BLaER1 treated with 17β-estradiol and CSF1 and Interleukin-3, amounts not matched to agents 10 nM and 100 nM (cell line): ENCODE results near the gene RASAL2.
"Not testable (repeated sequence)": the region's sequence is repeated elsewhere in the genome, so short reads cannot be mapped to it uniquely, and the experiment has no call there.

Source experiments
- H3K27ac ChIP-seq, 11 experiments: shearing (Covaris generic); formaldehyde crosslinking; 2 replicates each; pipeline ENCODE4 v1.8.1; 2022
- H3K27me3 ChIP-seq, 11 experiments: shearing (Covaris generic); formaldehyde crosslinking; 2 replicates each; pipeline ENCODE4 v1.8.1; 2022
- H3K36me3 ChIP-seq, 11 experiments: shearing (Covaris generic); formaldehyde crosslinking; 2 replicates each; pipeline ENCODE4 v1.8.1; 2022
- H3K4me1 ChIP-seq, 10 experiments: shearing (Covaris generic); formaldehyde crosslinking; 2 replicates each; pipeline ENCODE4 v1.8.1; 2022
- H3K4me2 ChIP-seq, 11 experiments: shearing (Covaris generic); formaldehyde crosslinking; 2 replicates each; pipeline ENCODE4 v1.8.1; 2022
- H3K4me3 ChIP-seq, 10 experiments: shearing (Covaris generic); formaldehyde crosslinking; 2 replicates each; pipeline ENCODE4 v1.8.1; 2022
- H3K9ac ChIP-seq, 11 experiments: shearing (Covaris generic); formaldehyde crosslinking; 2 replicates each; pipeline ENCODE4 v1.8.1; 2022
- H3K9me3 ChIP-seq, 11 experiments: shearing (Covaris generic); formaldehyde crosslinking; replicated peaks in 1 of 11; 2 replicates each; pipeline ENCODE4 v1.8.1; 2022
- H4K20me1 ChIP-seq, 11 experiments: shearing (Covaris generic); formaldehyde crosslinking; 2 replicates each; pipeline ENCODE4 v1.8.1; 2022
- Cebpa-rat ChIP-seq, 11 experiments: shearing (Covaris generic); IDR thresholded peaks; 2 replicates each; pipeline ENCODE4 v1.8.1; 2022

RASAL2 gene

DNA sequence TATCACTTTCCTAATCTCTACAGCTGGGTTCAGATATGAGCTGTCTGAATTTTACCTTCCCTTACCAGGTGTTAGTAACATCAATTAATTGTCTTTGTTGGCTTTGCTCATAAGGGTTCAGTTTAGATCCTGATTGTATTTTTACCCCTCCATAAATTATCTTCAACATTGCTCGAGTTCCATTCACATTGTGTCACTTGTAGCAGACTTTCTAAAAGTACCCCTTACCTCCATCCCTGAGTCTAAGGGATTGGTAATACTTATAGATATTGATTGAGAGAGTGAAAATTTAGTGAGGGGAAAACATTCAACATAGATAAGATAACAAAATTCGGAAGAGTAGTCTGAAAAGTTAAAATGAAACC is 7.3 kb downstream of the RASAL2 start:
- peaks cover 0 to 1% (median 0%) of the 10 kb centered on the region in 11 experiments; a peak in 2 of 22 replicates for H3K27me3 ChIP-seq
- no peak for TF ChIP-seq Cebpa-rat (IDR thresholded peaks at IDR 0.05)
- H3K4me3 ChIP-seq = no peak overlapping the region
- H3K4me2 ChIP-seq = no peak overlapping the region
- H3K36me3 ChIP-seq = no peaks in the 10 kb centered on the region
- no peak overlapping the region for H3K9ac ChIP-seq
- H3K27ac ChIP-seq = no peak overlapping the region
- H3K9me3 ChIP-seq = no peaks in the 10 kb centered on the region
- H3K4me1 ChIP-seq = peaks cover 7 to 17% (median 10%) of the 10 kb centered on the region in 10 experiments; a peak in 18 of 20 replicates
- peaks cover 0 to 8% (median 0%) of the 10 kb centered on the region in 11 experiments; a peak in 2 of 22 replicates for H4K20me1 ChIP-seq

DNA sequence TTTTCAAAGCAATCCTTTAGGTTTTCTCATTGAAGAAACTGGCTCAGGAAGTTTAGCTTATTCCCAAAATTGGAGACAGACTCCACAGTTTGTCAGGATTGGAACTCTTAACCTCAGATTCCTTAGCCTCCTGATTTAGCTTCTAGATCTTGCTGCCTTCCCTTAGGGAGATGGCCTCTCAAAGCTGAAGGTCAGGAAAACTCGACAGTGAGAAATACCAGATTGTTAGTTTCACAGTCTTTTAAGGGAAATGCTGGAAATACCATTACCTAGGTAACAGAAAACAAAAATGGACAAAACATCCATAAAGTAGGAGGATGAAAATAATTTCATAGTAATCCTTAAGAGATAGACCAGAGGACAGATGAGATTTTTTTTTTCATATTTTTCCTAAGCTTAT is 7.8 kb downstream of the RASAL2 start:
- TF ChIP-seq Cebpa-rat (IDR thresholded peaks at IDR 0.05) = no peak
- no peak overlapping the region for H3K27ac ChIP-seq
- peaks cover 0 to 4% (median 0%) of the 10 kb centered on the region in 11 experiments; a peak in 2 of 22 replicates for H4K20me1 ChIP-seq
- H3K4me2 ChIP-seq = no peak overlapping the region
- no peak overlapping the region for H3K4me3 ChIP-seq
- H3K27me3 ChIP-seq = no peaks in the 10 kb centered on the region; a peak in 1 of 22 replicates
- H3K9me3 ChIP-seq = no peaks in the 10 kb centered on the region
- no peaks in the 10 kb centered on the region for H3K36me3 ChIP-seq
- no peak overlapping the region for H3K9ac ChIP-seq
- peaks cover 7 to 13% (median 10%) of the 10 kb centered on the region in 10 experiments; a peak in 18 of 20 replicates for H3K4me1 ChIP-seq

DNA sequence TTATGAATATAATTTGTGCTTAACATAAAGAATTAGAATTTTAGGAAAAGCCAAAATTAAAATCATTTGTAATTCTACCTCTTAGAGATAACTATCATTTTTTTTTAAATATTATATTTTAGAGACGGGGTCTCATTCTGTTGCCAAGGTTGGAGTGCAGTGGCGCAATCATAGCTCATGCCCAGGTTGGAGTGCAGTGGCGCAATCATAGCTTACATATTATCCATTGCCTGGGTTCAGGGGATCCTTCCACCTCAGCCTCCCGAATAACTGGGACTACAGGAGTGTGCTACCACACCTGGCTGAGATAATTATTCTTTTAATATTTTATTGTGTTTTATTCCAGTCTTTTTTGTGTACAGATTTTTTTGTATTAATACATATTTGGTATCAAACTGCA is 8.3 kb downstream of the RASAL2 start:
- H3K4me1 ChIP-seq = peaks cover 7 to 12% (median 10%) of the 10 kb centered on the region in 10 experiments; a peak in 18 of 20 replicates
- no peak for TF ChIP-seq Cebpa-rat (IDR thresholded peaks at IDR 0.05)
- no peaks in the 10 kb centered on the region for H3K36me3 ChIP-seq
- H3K9ac ChIP-seq = no peak overlapping the region
- H3K4me2 ChIP-seq = no peak overlapping the region
- no peak overlapping the region for H3K4me3 ChIP-seq
- no peaks in the 10 kb centered on the region for H3K9me3 ChIP-seq
- peaks cover 0 to under 1% (median 0%) of the 10 kb centered on the region in 11 experiments; a peak in 2 of 22 replicates for H4K20me1 ChIP-seq
- no peak overlapping the region for H3K27ac ChIP-seq
- H3K27me3 ChIP-seq = no peaks in the 10 kb centered on the region

DNA sequence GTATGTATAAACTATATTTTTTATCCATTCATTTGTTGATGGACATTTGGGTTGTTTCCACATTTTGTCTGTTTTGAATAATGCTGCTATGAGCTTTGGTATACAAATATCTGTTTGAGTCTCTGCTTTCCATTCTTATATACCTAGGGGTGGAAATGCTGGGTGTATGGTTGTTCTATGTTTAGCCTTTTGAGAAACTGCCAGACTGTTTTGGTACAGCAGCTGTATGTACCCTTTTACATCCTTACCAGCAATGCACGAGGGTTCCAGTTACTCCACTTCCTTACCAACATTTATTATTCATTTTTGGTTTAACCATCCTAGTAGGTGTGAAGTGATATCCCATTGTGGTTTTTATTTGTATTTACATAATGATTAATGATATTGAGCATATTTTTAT is 13.9 kb downstream of the RASAL2 start:
- Histone ChIP-seq H3K27me3 (no peaks in the 10 kb centered on the region), H4K20me1 (peaks cover 0 to 3% (median 0%) of the 10 kb centered on the region in 11 experiments; a peak in 1 of 22 replicates), H3K36me3 (no peaks in the 10 kb centered on the region), H3K27ac (no peak overlapping the region), H3K4me1 (no peaks in the 10 kb centered on the region), H3K4me2 (no peak overlapping the region), H3K9ac (no peak overlapping the region), H3K9me3 (no peaks in the 10 kb centered on the region), H3K4me3 (no peak overlapping the region)
- TF ChIP-seq Cebpa-rat (IDR thresholded peaks at IDR 0.05) = no peak

DNA sequence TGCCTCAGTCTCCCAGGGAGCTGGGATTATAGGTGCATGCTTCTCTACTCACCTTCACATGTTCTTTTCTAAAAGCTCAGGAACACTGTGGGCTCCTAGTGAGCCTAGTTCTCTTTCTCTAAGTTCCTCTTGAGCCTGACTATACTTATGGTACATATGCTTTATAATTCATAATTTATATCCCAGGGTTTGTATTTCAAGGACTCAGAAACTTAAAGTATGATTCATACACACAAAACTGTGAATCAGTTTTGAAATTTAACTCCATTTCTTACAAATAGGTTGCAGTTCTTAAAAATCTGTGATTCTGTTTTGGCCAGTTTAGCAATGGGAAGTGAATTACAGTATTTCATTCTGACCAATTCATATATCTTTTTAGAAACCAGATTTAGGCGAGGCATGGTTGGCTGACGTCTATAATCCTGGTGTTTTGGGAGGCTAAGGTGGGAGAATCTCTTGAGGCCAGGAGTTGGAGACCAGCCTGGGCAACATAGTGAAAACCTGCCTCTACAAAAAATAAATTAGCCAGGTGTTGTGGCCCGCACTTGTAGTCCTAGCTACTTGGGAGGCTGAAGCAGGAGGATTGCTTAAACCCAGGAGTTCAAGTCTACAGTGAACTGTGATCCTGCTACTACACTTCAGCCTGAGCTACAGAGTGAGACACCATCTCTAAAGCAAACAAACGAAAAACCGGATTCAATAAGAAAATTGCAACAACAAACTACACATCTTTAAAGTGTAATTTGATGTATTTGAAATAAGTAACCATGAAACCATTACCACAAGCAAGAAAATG is 15.6 kb downstream of the RASAL2 start:
- Histone ChIP-seq H4K20me1 (peaks cover 0 to 3% (median 0%) of the 10 kb centered on the region in 11 experiments; a peak in 1 of 22 replicates), H3K9ac (no peak overlapping the region), H3K36me3 (no peaks in the 10 kb centered on the region), H3K27me3 (no peaks in the 10 kb centered on the region), H3K4me3 (no peak overlapping the region), H3K9me3 (no peaks in the 10 kb centered on the region), H3K4me2 (no peak overlapping the region), H3K27ac (no peak overlapping the region), H3K4me1 (no peaks in the 10 kb centered on the region)
- TF ChIP-seq Cebpa-rat (IDR thresholded peaks at IDR 0.05) = no peak

DNA sequence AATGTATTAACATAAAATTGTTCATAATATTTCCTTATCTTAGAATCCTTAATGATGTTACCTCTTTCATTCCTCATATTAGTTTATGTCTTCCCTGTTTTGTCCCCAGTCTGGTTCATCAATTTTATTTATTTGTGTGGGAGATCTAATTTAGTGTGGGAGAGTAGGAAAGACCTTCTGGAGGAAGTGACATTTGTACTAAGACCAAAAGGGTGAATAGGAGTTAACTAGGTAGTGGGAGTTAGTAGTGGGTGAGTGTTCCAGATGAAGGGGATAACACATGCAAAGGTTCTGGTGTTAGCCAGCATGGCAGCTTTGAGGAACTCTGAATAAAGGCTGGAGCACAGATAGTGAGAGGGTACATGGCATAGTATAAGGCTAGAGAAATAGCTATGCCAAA is 21.4 kb downstream of the RASAL2 start:
- peaks cover 0 to 14% (median 0%) of the 10 kb centered on the region in 10 experiments; a peak in 4 of 20 replicates for H3K4me1 ChIP-seq
- H3K27me3 ChIP-seq = no peaks in the 10 kb centered on the region
- H3K4me2 ChIP-seq = no peak overlapping the region
- H3K9me3 ChIP-seq = no peaks in the 10 kb centered on the region
- H3K9ac ChIP-seq = no peak overlapping the region
- no peak overlapping the region for H3K4me3 ChIP-seq
- H3K36me3 ChIP-seq = no peaks in the 10 kb centered on the region
- TF ChIP-seq Cebpa-rat (IDR thresholded peaks at IDR 0.05) = no peak
- H3K27ac ChIP-seq = no peak overlapping the region
- no peaks in the 10 kb centered on the region for H4K20me1 ChIP-seq

DNA sequence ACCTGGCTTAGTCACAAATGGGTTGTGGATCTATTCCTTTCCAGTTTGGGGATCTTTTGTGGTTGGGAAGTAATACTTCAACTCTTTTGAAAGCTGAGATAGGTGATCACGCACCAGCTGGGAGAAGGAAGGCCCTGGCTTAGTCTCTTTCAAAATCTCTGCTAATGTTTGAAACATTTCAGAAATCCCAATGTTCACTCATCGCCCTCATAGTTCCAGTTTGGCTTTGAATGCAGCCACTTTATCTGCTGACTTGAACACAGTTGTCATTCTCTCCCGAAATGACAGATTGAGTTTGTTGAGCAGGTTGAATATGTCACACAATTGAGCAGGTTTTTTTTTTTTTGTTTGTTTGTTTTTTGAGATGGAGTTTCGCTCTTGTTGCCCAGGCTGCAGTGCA is 24.6 kb downstream of the RASAL2 start:
- no peaks in the 10 kb centered on the region for H3K36me3 ChIP-seq
- H3K4me2 ChIP-seq = no peak overlapping the region
- no peak overlapping the region for H3K9ac ChIP-seq
- H3K9me3 ChIP-seq = peaks cover 0 to 4% (median 0%) of the 10 kb centered on the region in 11 experiments; a peak in 1 of 22 replicates
- no peaks in the 10 kb centered on the region for H4K20me1 ChIP-seq
- peaks cover 0 to 38% (median 0%) of the 10 kb centered on the region in 10 experiments; a peak in 4 of 20 replicates for H3K4me1 ChIP-seq
- no peak overlapping the region for H3K4me3 ChIP-seq
- TF ChIP-seq Cebpa-rat (IDR thresholded peaks at IDR 0.05) = no peak
- no peaks in the 10 kb centered on the region for H3K27me3 ChIP-seq
- H3K27ac ChIP-seq = no peak overlapping the region

DNA sequence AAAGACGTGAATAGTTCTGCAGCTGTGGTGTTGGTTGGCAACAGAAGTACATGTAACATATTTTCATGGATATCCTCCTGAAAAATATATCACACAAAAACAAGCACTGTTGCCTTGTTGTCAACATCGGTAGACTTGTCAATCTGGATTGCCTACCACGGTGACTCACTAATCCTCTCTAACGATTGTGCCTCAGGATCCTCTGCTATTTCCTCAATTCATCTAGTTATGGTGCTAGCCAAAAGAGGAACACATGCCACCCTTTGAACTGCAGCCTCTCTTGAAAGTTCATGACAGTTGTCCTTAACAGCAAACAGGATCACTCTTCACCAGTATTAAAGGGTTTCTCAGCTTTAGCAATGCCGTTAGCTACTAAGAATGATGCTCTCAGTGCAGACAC is 25.7 kb downstream of the RASAL2 start:
- Histone ChIP-seq H3K9me3 (peaks cover 0 to 4% (median 0%) of the 10 kb centered on the region in 11 experiments; a peak in 1 of 22 replicates), H3K27ac (no peak overlapping the region; a peak in 1 of 22 replicates), H3K4me1 (peaks cover 0 to 39% (median 0%) of the 10 kb centered on the region in 10 experiments; a peak in 4 of 20 replicates), H3K9ac (no peak overlapping the region), H3K27me3 (no peaks in the 10 kb centered on the region), H3K36me3 (no peaks in the 10 kb centered on the region), H3K4me3 (no peak overlapping the region), H3K4me2 (peak overlapping the region in 2 of 11 experiments; percentile 30 to 39; a peak in 4 of 22 replicates), H4K20me1 (no peaks in the 10 kb centered on the region)
- TF ChIP-seq Cebpa-rat (IDR thresholded peaks at IDR 0.05) = no peak

DNA sequence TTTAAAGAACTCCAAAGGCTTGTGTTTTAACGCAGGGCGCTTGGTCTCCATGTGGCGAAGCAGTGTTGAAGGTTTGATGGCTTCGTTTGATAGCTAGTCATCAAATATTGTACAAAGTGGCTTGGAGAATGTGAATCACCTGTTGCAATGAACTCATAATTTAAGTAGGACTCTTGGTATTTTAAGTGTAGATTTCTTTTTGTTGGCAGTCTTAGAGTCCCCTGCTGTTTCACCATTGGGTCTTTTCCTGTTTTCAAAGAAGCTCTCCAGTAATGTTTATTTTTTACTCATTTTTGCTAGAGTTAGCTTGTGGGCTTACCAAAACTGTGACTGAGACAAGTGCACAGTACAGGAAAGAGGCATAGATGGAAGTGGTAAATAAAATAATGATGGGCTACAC is 26.2 kb downstream of the RASAL2 start:
- peaks cover 0 to 44% (median 0%) of the 10 kb centered on the region in 10 experiments; a peak in 4 of 20 replicates for H3K4me1 ChIP-seq
- H3K36me3 ChIP-seq = no peaks in the 10 kb centered on the region
- H3K4me2 ChIP-seq = peak overlapping the region in 2 of 11 experiments; percentile 8 to 39; a peak in 3 of 22 replicates
- H3K9ac ChIP-seq = no peak overlapping the region
- H4K20me1 ChIP-seq = no peaks in the 10 kb centered on the region
- no peak overlapping the region for H3K27ac ChIP-seq
- TF ChIP-seq Cebpa-rat (IDR thresholded peaks at IDR 0.05) = no peak
- no peak overlapping the region for H3K4me3 ChIP-seq
- no peaks in the 10 kb centered on the region for H3K27me3 ChIP-seq
- H3K9me3 ChIP-seq = peaks cover 0 to 4% (median 0%) of the 10 kb centered on the region in 11 experiments; a peak in 1 of 22 replicates

DNA sequence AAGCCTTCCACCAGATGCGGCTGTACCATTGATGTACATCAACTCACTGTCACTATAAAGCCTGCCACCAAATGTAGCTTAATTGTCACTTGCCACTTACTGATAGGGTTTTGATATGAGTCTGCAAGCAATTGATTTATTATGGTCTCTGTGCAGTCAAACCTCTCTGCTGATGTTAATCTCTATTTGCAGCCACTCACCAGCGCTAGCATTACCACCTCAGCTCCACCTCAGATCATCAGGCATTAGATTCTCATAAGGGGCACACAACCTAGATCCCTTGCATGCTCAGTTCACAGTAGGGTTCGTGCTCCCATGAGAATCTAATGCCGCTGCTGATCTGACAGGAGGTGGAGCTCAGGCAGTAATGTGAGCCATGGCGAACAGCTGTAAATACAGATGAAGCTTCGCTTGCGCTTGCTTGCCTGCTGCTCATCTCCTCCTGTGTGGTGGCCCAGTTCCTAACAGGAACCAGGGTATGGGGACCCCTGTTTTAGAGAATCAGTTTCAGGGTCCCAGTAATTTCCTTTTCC is 26.7 kb downstream of the RASAL2 start:
- not testable (repeated sequence) for H3K4me3 ChIP-seq, H3K36me3 ChIP-seq, H3K27me3 ChIP-seq, H3K9me3 ChIP-seq, H3K9ac ChIP-seq, H4K20me1 ChIP-seq, H3K4me2 ChIP-seq, H3K27ac ChIP-seq
- peaks cover 0 to 48% (median 0%) of the 10 kb centered on the region in 10 experiments; a peak in 4 of 20 replicates for H3K4me1 ChIP-seq
